ENCODE data around the gene ANKRD34C. TPM values are rescaled to one million over a fixed set of nuclear protein-coding genes. Genes with fewer than 3 reads are reported as not detected.

ANKRD34C gene
- total RNA-seq, 4 donors from 2014 or later, result not detected

GRCh38 chr15:79322945-79323344, 40.4 kb downstream of the ANKRD34C start:
- TF ChIP-seq CTCF (IDR thresholded peaks at IDR 0.05; ENCODE audit: low read depth), result no peak

- no peak for TF ChIP-seq CTCF (IDR thresholded peaks at IDR 0.05; ENCODE audit: low read depth)
Observed at GRCh38 chr15:79329171-79329611, 46.7 kb downstream of the ANKRD34C start.

Other genes with a start within 250 kb of the ANKRD34C start
- 1 to 10 TPM in 1 of 4 donors, under 1 TPM in 2, not detected in 1; under 0.01 to 1.7 (median 0.22) TPM for gene RASGRF1, start 191.9 kb upstream of the ANKRD34C start, total RNA-seq
- gene TMED3, start 28.4 kb downstream of the ANKRD34C start, total RNA-seq, result 10 to 100 TPM in 2 of 4 donors, 1 to 10 TPM in 2; 7.9 to 55.9 (median 14.8) TPM
- gene MINAR1, start 149.6 kb downstream of the ANKRD34C start, total RNA-seq, result under 1 TPM; 0.16 to 0.85 (median 0.20) TPM